Stimulated activated CD4-positive, alpha-beta T cell treated with anti-CD3 and anti-CD28 coated beads, Interleukin-1b, Interleukin-23, amount 100 ng/mL, for 4 hours (primary cell): Measurements from ENCODE around the gene GSTO2.

ENCODE experiments used
- DNase-seq, 2 donors: peaks; one replicate each; pipeline ENCODE4 v3.0.0-alpha.2; 2020; ENCODE audit warnings: low read depth in 2 of 2

GSTO2 gene

GRCh38 chr10:104281694-104282093, 12.7 kb downstream of the GSTO2 start:
- no peak for DNase-seq

- DNase-seq: no peak
Observed at GRCh38 chr10:104284846-104285245, 15.9 kb downstream of the GSTO2 start.

DNA sequence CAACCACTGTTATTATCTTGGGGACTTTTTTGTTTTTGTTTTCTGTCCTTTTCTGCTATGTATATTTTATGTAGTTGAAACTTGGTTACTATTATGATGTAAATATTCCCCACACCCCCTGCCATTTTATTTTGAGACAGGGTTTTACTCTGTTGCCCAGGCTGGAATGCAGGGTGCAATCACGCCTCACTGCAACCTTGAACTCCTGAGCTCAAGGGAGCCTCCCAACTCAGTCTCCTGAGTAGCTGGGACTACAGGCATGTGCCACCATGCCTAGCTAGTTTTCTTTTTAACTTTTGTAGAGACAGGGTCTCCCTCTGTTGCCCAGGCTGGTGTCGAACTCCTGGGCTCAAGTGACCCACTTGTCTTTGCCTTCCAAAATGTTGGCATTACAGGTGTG, 18.0 kb downstream of the GSTO2 start:
- DNase-seq: no peak

DNA sequence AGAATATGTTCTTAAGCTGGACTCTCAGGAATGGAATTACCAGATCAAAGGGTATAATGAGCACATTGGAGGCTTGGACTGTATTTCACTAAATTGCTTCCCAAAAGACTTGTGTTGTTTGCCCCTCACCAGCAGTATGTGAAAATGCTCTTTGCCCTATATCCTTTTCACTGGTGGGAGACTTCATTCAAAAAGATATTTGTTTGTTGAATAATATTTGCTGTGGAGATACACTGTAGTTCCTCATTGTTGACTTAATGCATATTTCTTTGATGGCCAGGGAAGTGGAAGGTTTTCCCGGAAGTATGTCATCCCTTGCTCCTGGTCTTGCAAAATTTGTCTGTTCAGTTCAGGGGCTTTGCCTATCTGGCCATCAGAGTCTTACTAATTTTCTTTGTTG, 19.4 kb downstream of the GSTO2 start:
- DNase-seq: no peak

DNA sequence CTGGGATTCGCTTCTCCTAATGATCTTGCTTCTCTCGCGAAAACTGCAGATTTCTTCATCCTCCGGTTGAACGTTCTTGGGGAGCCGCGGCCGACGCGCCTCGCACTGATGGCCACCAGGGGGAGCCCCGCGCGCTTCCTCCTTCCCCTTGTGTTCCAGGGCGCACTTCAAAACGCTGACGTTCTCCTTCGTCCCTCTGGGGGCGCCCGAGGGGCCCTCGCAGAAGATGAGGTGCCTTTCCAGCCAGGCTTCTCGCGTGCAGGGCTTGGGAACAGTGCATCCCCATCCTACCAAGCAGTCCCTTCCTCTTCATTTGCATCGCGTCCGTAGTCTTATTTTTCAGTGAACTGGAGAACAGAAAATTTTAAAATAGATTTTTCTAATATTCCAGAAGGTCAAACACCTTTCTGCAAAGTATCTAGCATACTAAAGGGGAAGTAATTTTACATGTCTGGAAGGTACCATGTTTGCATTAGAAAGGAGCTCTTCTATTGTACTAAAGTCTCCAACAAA, 22.5 kb downstream of the GSTO2 start:
- DNase-seq: peak; percentile 84 to 89

GRCh38 chr10:104293011-104293410, 24.0 kb downstream of the GSTO2 start:
- no peak for DNase-seq

- DNase-seq: no peak
Observed at GRCh38 chr10:104293781-104294321, 24.9 kb downstream of the GSTO2 start.

- DNase-seq: no peak
Observed at GRCh38 chr10:104296687-104297436, 27.9 kb downstream of the GSTO2 start.

GRCh38 chr10:104297697-104298660, 29.0 kb downstream of the GSTO2 start:
- DNase-seq: peak in 1 of 2 donors; percentile 14

- DNase-seq: no peak
Observed at GRCh38 chr10:104299031-104299904, 30.3 kb downstream of the GSTO2 start.

- DNase-seq: no peak
Observed at GRCh38 chr10:104300002-104300735, 31.2 kb downstream of the GSTO2 start.

DNA sequence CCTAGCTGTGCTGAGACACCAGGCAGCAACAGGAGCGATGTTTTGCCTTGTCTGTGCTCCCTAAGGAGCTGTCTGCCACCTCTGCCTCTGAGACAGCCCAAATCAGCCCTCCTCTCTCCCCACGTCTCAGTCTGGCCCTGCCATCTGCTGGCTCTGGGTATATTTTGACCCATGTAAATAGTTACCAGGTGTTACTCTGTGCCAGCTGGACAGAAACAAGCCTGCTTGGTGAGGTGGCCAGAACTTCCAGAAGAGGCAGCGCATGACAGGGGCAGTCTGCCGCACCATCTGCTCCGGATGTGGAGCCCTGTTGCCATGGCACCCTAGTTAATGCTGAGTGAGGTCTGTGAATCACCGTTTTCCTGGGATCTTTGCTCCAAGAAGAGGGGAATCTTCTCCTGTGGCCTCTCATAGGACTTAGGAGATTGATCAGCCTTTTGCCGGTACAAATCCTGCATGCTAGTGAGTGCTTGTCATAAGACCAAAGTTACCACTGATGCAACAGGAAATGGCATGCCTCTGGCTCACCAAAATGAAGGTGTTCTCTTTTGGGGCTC, 31.8 kb downstream of the GSTO2 start:
- DNase-seq: peak in 1 of 2 donors; percentile 10

DNA sequence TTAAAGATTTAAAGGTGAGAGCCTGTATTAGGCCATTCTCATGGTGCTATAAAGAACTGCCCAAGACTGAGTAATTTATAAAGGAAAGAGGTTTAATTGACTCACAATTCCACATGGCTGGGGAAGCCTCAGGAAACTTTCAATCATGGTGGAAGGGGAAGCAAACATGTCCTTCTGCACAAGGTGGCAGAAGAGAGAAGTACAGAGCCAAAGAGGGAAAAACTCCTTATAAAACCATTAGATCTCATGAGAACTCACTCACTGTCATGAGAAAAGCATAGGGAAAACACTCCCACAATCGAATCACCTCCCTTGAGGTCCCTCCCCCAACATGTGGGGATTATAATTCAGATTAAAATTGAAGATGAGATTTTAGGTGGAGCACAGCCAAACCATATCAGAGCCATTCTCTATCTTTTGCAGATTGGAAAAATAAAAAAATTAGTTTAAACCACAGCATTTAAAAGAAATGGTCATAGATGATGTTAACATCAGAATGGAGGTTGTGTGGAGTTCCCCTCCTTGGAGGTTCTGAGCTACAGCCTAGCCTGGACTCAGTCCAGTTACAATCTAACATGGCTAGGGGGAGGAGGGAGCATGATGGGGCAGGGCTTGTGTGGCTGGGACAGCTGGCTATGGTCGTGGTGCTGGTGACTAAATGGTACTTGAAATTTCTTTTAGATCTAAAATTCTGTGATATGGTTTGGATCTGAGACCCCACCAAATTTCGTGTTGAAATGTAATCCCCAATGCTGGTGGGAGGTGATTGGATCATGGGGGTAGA, 33.1 kb downstream of the GSTO2 start:
- no peak for DNase-seq

DNA sequence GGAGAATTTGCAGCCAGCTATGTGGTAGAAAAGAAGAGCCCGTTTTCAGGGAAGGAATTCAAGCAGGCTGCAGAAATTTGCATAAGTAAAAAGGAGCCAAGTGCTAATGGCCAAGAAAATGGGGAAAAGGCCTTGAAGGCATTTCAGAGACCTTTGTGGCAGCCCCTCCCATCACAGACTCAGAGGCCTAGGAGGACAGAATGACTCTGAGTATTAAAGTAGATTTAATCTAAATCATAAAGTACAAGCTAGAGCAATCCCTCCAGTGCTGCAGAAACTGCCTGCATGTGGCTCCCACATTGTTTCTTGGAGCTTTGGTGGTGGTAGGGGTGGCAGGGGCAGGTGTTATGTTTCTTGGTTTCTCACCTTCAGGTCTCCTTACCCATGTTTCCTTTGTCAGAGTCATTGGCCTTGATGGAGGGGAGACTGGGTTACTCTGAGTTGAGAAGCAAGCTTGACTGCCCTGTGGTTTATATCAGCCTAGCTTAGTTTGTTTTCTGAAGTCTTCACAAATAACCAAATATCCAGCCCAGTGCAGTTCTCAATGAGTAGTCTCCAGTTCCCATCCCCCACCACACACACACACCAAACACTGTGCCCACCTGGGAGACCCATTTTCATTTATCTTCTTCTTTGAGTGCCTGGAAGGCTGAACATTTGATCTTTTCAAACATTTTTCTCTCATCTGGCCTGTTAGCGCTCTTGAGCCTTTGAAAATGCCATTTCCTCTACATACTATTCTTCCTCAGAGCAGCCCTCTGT, 34.8 kb downstream of the GSTO2 start:
- no peak for DNase-seq

GRCh38 chr10:104304356-104304745, 35.4 kb downstream of the GSTO2 start:
- no peak for DNase-seq

DNA sequence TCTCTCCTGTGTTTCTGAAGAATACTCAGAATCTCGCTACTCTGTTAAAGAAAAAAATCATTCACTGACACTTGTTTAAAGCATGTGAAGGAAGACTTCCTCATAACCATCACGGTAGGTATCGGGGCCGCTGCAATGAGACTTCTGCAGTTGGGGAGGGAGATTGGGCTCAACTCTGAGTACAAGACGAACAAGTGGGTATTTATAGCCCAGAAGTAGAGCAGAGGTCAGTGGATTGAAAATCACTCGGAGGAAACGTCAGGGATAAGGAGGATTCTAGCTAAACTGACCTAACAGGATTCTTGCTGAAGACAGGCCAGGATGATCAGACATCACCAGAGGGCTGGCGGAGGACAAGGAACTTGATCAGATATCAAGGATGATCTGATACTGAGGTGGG, 35.9 kb downstream of the GSTO2 start:
- no peak for DNase-seq

GRCh38 chr10:104306897-104307296, 37.9 kb downstream of the GSTO2 start:
- DNase-seq: no peak

DNA sequence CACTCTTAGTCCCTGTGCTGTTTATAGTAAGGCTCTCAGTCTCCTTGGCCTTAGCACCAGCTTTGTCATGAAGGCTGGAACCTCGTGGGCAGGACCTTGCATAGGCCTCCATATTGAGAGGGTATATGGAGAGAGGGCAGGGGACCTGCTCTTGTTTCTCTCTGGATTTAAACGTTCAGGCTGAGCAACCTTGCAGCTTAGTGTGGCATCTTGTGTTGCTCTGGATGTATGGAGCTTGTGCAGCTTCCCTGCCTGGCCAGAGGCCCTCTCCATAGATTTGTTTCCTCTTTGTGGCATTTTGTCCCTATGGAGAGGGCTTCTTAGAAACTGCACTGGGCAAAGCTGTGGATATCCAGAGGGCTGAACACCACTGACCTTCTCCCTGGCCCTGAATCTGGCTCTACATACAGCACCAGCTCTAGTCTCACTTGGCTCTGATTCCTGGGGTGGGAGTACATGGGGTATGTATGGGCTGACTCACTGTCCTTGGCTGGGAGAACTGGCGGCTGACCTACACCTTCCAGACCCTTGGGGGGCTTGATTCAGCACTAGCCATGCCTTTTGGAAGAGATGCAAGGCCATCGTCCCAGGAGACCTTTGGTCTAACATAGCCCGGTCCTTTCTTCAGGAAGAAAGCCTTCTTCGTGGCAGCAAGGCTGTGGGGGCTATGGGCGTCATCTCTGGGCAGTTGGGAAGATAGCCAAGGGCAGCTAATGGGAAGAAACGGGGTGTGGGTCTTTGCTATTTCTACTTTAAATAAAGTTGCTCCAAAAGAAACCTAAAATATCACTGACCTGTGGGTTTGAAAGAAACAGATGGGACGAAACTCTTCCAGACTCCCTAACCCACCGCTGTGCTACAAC, 38.8 kb downstream of the GSTO2 start:
- no peak for DNase-seq
